HFF-Myc (cell line): ENCODE data around the gene PKP1.

ENCODE experiments used
- DNase-seq: peaks from one replicate; pipeline ENCODE4 v3.0.0-alpha.2; 2011; ENCODE audit warnings: low read depth; ENCODE audit errors: extremely low read depth
- H3K4me3 ChIP-seq: replicated peaks from 2 replicates; pipeline ENCODE4 v1.5.1; 2011; ENCODE audit warnings: low read depth, mild to moderate bottlenecking, control low read depth, low read length
- TF ChIP-seq, protein P1 (sequence below): IDR thresholded peaks from 2 replicates; pipeline ENCODE4 v1.5.1; 2012; ENCODE audit warnings: mild to moderate bottlenecking, low read depth, low read length, control low read depth; ENCODE audit errors: missing control alignments

The PKP1 gene

DNA sequence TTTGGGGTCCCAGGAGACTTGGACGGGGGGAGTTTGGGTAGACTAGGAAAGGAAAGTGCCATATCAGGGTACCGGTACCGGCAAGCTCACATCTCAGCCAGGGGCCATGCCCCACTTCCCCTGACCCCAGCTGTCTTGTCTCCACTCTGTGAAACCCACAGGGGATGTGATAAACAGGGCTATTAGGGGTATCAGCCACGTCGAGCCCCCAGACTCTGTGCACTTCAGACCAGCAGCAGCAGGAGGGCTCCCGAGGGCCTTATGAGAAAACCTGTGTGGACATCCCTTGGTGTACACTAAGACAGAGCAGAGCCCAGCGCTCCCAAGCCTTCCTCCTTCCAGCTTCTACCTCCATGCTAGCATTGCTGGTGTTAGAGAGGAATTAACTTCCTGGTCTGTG, 47.9 kb downstream of the PKP1 start:
- TF ChIP-seq, protein P1, sequence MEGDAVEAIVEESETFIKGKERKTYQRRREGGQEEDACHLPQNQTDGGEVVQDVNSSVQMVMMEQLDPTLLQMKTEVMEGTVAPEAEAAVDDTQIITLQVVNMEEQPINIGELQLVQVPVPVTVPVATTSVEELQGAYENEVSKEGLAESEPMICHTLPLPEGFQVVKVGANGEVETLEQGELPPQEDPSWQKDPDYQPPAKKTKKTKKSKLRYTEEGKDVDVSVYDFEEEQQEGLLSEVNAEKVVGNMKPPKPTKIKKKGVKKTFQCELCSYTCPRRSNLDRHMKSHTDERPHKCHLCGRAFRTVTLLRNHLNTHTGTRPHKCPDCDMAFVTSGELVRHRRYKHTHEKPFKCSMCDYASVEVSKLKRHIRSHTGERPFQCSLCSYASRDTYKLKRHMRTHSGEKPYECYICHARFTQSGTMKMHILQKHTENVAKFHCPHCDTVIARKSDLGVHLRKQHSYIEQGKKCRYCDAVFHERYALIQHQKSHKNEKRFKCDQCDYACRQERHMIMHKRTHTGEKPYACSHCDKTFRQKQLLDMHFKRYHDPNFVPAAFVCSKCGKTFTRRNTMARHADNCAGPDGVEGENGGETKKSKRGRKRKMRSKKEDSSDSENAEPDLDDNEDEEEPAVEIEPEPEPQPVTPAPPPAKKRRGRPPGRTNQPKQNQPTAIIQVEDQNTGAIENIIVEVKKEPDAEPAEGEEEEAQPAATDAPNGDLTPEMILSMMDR = no peak
- DNase-seq = no peak
- H3K4me3 ChIP-seq = no peak overlapping the region

DNA sequence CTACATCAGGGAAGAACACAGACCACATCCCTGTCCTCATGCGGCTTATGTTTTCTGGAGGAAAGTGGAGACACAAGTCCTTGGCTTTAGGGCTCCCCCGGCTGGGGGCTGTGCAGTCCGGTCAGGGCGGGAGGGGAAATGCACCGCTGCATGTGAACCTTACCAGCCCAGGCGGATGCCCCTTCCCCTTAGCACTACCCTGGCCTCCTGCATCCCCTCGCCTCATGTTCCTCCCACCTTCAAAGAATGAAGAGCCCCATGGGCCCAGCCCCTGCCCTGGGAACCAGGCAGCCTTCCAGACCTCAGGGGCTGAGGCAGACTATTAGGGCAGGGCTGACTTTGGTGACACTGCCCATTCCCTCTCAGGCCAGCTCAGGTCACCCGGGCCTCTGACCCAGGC, 48.7 kb downstream of the PKP1 start:
- DNase-seq = no peak
- TF ChIP-seq, protein P1 = no peak
- H3K4me3 ChIP-seq = no peak overlapping the region

DNA sequence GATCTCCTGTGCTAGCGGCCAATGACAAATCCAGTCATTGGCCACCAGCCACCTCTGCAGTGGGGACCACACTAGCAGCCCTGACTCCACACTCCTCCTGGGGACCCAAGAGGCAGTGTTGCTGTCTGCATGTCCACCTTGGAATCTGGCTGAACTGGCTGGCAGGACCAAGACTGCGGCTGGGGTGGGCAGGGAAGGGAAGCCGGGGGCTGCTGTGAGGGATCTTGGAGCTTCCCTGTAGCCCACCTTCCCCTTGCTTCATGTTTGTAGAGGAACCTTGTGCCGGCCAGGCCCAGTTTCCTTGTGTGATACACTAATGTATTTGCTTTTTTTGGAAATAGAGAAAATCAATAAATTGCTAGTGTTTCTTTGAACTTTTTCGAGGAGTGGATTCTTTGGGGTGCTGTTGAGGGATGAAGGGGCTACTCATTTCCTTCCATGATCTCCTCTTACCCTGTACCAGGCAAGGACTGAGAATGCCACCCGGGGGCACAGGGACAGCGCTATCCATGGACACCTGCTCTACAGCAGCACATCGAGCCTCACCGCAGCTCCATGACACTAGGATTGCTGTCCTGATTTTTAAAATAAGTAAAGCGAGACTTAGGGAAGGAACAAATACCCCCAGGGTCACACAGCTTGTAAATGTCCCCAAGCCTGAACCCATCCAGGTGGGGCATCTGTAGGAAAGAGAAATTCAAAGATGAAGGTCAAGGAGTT, 49.5 kb downstream of the PKP1 start:
- TF ChIP-seq, protein P1 = no peak
- no peak overlapping the region for H3K4me3 ChIP-seq
- no peak for DNase-seq

DNA sequence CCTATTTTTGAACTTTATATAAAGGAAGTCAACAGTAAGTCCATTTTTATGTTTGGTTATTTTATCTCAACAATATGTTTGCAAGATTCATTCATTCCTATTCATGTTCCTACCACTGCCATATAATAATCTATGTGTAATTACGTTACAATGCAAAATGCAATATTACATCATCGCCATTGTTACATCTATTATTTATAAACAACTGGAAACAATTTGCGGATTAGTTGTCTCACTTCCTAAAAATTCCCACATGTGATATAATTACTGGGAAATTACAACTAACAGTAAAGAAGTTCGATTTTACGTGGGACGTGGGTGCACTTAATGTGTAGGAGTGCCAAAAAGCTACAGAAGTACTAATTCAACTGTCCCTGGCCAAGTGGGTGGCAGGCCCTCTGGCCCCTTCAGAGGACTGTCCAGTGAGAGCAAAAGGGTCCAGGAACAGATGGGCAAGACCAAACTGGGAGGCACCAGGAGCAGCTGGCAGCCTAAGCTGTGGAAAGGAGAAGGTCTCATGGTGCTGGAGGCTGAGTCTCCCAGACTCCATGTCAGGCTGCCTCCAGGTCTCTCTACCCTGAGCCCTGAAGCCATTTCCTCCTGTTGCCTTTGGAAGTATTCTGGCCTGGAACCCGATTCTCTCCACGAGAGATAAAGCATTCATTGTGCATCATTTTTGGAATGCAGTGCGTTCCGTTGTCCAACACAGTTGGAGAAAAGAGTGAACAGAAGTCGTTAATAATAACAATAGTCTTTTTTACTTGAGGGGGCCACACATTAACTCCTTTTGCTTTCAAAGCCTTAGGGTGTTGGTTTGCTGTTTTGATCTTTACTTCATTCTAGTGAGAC, 51.2 kb downstream of the PKP1 start:
- TF ChIP-seq, protein P1 = no peak
- no peak overlapping the region for H3K4me3 ChIP-seq
- no peak for DNase-seq

DNA sequence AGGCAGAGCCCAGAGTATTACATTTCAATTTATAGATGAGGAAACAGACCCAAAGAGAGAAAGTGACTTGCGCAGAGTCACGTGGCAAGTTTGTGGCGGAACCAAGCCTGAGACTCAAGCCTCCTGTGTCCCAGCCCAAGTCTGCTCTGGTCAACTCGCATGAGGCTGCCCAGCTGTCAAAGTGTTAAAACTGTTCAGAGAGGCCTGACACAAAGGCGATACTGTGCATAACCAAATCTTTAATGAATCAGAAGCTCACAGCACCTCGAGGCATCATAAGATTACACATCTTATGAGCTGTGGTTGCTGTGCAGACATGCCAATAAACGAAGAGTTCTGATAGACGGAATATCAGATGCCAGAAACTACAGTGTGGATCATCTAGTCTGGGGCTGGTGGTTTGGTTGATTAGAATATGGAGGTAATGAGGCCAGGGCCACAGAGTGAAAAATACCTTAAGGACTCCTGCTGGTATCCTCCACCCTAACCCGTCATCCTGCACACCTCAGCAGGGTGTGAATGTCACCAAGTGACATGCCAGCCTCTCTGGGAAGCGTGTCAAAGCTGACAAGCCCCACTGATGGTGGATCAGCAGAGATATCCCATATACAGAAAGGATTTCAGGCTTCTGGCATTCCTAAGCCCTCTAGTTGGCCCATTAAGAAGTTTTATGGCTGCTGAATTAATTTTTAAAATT, 52.0 kb downstream of the PKP1 start:
- no peak overlapping the region for H3K4me3 ChIP-seq
- no peak for DNase-seq
- TF ChIP-seq, protein P1 = no peak

DNA sequence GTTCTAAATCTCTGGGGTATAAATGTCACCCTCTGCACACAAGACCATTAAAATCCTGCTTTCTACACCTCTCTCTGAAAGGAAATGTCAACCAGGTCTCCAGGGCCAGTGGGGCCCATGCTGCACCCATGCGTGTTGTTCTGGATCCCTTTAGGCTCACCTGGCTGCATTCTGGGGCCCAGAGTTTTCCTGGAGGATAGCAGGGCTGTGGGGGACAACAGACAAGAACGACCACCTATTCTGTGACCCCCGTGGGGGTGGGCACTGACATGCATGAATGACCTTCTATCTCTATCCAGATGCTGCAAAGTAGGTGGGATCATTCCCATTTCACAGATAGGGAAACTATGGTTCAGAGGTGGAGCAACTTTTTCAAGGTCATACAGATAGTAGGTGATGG, 52.6 kb downstream of the PKP1 start:
- TF ChIP-seq, protein P1 = no peak
- H3K4me3 ChIP-seq = no peak overlapping the region
- no peak for DNase-seq
